Stomach (tissue), 9 donors: ENCODE measurements around the gene ENTPD2. TPM values are rescaled to one million over a fixed set of nuclear protein-coding genes. Genes with fewer than 3 reads are reported as not detected.

Experiments used
- DNase-seq, 2 donors: peaks; one replicate each; pipeline versions ENCODE4 v3.0.0 to v3.0.0-alpha.2; 2013 to 2019
- H3K27ac ChIP-seq, 5 donors: fragments of 200-600 bp in 4 of 5; sonication (generic) in 4 of 5; one replicate each; pipeline ENCODE4 v1.5.1; 2013 to 2019; ENCODE audit warnings: mild to moderate bottlenecking in 1 of 5, moderate library complexity in 1 of 5
- H3K27me3 ChIP-seq, 3 donors: fragments of 200-600 bp; sonication (generic); one replicate each; pipeline ENCODE4 v1.5.1; 2017 to 2019; ENCODE audit warnings: mixed run types in 1 of 3
- H3K36me3 ChIP-seq, 4 donors: fragments of 200-600 bp; sonication (generic); 1 replicate in 3 of 4; 2 replicates in 1 of 4; pipeline ENCODE4 v1.5.1; 2016 to 2019
- H3K4me1 ChIP-seq, 4 donors: fragments of 200-600 bp; sonication (generic); one replicate each; pipeline ENCODE4 v1.5.1; 2016 to 2019
- H3K4me3 ChIP-seq, 4 donors: fragments of 200-600 bp; sonication (generic) in 3 of 4; one replicate each; pipeline ENCODE4 v1.5.1; 2016 to 2019; ENCODE audit warnings: mild to moderate bottlenecking in 1 of 4
- H3K9me3 ChIP-seq, 4 donors: fragments of 200-600 bp; sonication (generic); one replicate each; pipeline ENCODE4 v1.5.1; 2016 to 2019
- CTCF ChIP-seq, 7 experiments: fragments of 450-650 bp in 4 of 7; fragments of 200-600 bp in 3 of 7; sonication (generic) in 3 of 7; IDR thresholded peaks; one replicate each; pipeline ENCODE4 v1.5.1; 2016 to 2019; ENCODE audit warnings: antibody characterized with exemption in 7 of 7, control low read depth in 2 of 7, mild to moderate bottlenecking in 1 of 7
- EP300 ChIP-seq: sonication (generic); formaldehyde crosslinking; IDR thresholded peaks from one replicate; pipeline ENCODE4 v1.6.1; 2017; ENCODE audit warnings: antibody characterized with exemption
- POLR2A ChIP-seq, 4 donors: fragments of 450-650 bp; IDR thresholded peaks; one replicate each; pipeline ENCODE4 v1.6.1; 2016; ENCODE audit warnings: antibody characterized with exemption in 4 of 4, control low read depth in 2 of 4, mild to moderate bottlenecking in 1 of 4, moderate library complexity in 1 of 4
- POLR2AphosphoS5 ChIP-seq, 3 donors: sonication (generic); formaldehyde crosslinking; IDR thresholded peaks; one replicate each; pipeline ENCODE4 v1.6.1; 2016; ENCODE audit warnings: antibody characterized with exemption in 3 of 3
- WGBS, 5 donors: extraction: QIAGEN DNeasy Blood & Tissue Kit in 3 of 5; methylation state at CpG; one replicate each; pipeline versions ENCODE4 v1.1.5 to v1.1.7; 2013 to 2018; 5-methylcytosine and 5-hydroxymethylcytosine counted together
- intact Hi-C: fragments of 100-400 bp; cut with DNase I; formaldehyde crosslinking; loops from one replicate; pipeline ENCODE4 v1.15.1; 2023; ENCODE audit warnings: low total_unique reads
- polyA plus RNA-seq, 3 donors: library from polyadenylated mRNA; stranded (reverse); fragments of 200-250 nt; gene quantifications; one replicate each; pipeline ENCODE4 v1.2.3, GENCODE V29; 2013
- total RNA-seq, 5 donors: library from RNA; depleted of rRNA; stranded (reverse); fragments of >200 nt; gene quantifications; one replicate each; pipeline versions ENCODE4 v1.1.0 to v1.2.3, GENCODE V29; 2014 to 2016
- donor health status: healthy with polysubstance abuse.
- donor health status: Bipolar disorder and iron deficiency.
- donor health status: healthy.

The ENTPD2 gene
- total and polyA plus RNA-seq, 8 donors, result 2.0 to 11.3 (median 3.5) TPM; not detected in 1

DNA sequence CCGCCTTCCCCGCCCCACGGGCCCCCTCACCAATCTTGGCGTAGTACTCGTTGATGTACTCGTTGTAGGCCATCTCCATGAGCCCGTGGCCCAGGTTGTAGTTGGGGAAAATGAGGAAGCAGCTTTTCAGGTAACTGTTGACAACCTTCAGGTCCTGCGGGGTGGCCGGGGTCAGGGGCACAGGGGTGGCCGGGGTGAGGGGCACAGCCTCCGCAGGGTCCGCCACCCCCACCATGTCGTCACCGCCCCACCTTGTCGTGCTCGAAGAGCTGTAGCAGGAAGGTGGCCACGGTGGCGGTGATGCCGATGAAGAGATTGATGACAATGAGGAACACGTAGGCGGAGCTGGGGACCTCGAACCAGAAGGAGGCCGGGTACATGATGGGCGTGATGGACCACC lies 42.7 kb downstream of the ENTPD2 start:
- Histone ChIP-seq H3K27me3 (no peaks in the 10 kb centered on the region), H3K27ac (no peak overlapping the region), H3K36me3 (peaks cover 5 to 85% (median 82%) of the 10 kb centered on the region in 4 donors), H3K9me3 (no peaks in the 10 kb centered on the region), H3K4me3 (no peak overlapping the region), H3K4me1 (peaks cover 0 to 10% (median 4%) of the 10 kb centered on the region in 4 donors)
- TF ChIP-seq POLR2AphosphoS5 (IDR thresholded peaks at IDR 0.05), result no peak
- no peak for TF ChIP-seq POLR2A (IDR thresholded peaks at IDR 0.05)
- no peak for TF ChIP-seq EP300
- TF ChIP-seq CTCF (IDR thresholded peaks at IDR 0.05), result no peak
- intact Hi-C loops, result no loop called here
- DNase-seq, result no peak
- 93 to 96% (median 94%) methylated on average over 23 to 24 of the region's 24 CpGs for WGBS, 5 donors

- no peaks in the 10 kb centered on the region for H3K9me3 ChIP-seq
- H3K27ac ChIP-seq, result no peak overlapping the region
- no peak overlapping the region for H3K4me3 ChIP-seq
- WGBS, 5 donors, result 93 to 95% (median 94%) methylated on average over 32 to 49 of the region's 49 CpGs
- H3K36me3 ChIP-seq, result peaks cover 5 to 75% (median 71%) of the 10 kb centered on the region in 4 donors
- intact Hi-C loops, result no loop called here
- no peak for TF ChIP-seq EP300
- no peaks in the 10 kb centered on the region for H3K27me3 ChIP-seq
- peaks cover 0 to 10% (median 4%) of the 10 kb centered on the region in 4 donors for H3K4me1 ChIP-seq
- no peak for DNase-seq
Observed at GRCh38 chr9:137009938-137010732, 43.7 kb downstream of the ENTPD2 start.

- Histone ChIP-seq H3K27me3 (no peaks in the 10 kb centered on the region), H3K4me1 (peaks cover 0 to 10% (median 4%) of the 10 kb centered on the region in 4 donors), H3K4me3 (no peak overlapping the region), H3K9me3 (no peaks in the 10 kb centered on the region), H3K36me3 (peaks cover 4 to 66% (median 62%) of the 10 kb centered on the region in 4 donors), H3K27ac (no peak overlapping the region)
- DNase-seq, result no peak
- intact Hi-C loops, result no loop called here
- no peak for TF ChIP-seq EP300
- TF ChIP-seq POLR2A (IDR thresholded peaks at IDR 0.05), result no peak
- no peak for TF ChIP-seq POLR2AphosphoS5 (IDR thresholded peaks at IDR 0.05)
- TF ChIP-seq CTCF (IDR thresholded peaks at IDR 0.05), result no peak
- 80 to 94% (median 93%) methylated on average over 1 to 18 of the region's 18 CpGs; no CpG with 5 or more reads in 1 of the 5 donors for WGBS, 5 donors
Observed at GRCh38 chr9:137009217-137009616, 44.6 kb downstream of the ENTPD2 start.

GRCh38 chr9:137008312-137008711 lies 45.5 kb downstream of the ENTPD2 start:
- H3K27ac ChIP-seq, result no peak overlapping the region
- no peaks in the 10 kb centered on the region for H3K9me3 ChIP-seq
- no peak overlapping the region for H3K4me3 ChIP-seq
- TF ChIP-seq POLR2AphosphoS5 (IDR thresholded peaks at IDR 0.05) (no peak), CTCF (IDR thresholded peaks at IDR 0.05) (no peak), POLR2A (IDR thresholded peaks at IDR 0.05) (no peak), EP300 (no peak)
- intact Hi-C loops, result no loop called here
- DNase-seq, result no peak
- 85 to 96% (median 87%) methylated on average over 12 to 22 of the region's 22 CpGs for WGBS, 5 donors
- peaks cover 0 to 10% (median 4%) of the 10 kb centered on the region in 4 donors for H3K4me1 ChIP-seq
- H3K27me3 ChIP-seq, result no peaks in the 10 kb centered on the region
- H3K36me3 ChIP-seq, result peaks cover 0 to 57% (median 53%) of the 10 kb centered on the region in 4 donors

- H3K36me3 ChIP-seq, result peaks cover 0 to 52% (median 48%) of the 10 kb centered on the region in 4 donors
- TF ChIP-seq CTCF (IDR thresholded peaks at IDR 0.05) (no peak), POLR2A (IDR thresholded peaks at IDR 0.05) (no peak), EP300 (no peak), POLR2AphosphoS5 (IDR thresholded peaks at IDR 0.05) (no peak)
- H3K9me3 ChIP-seq, result no peaks in the 10 kb centered on the region
- no peaks in the 10 kb centered on the region for H3K27me3 ChIP-seq
- no peak overlapping the region for H3K27ac ChIP-seq
- no peak for DNase-seq
- intact Hi-C loops, result no loop called here
- no peak overlapping the region for H3K4me3 ChIP-seq
- peaks cover 0 to 10% (median 4%) of the 10 kb centered on the region in 4 donors for H3K4me1 ChIP-seq
- 79 to 96% (median 90%) methylated on average over 9 to 13 of the region's 13 CpGs for WGBS, 5 donors
Observed at GRCh38 chr9:137007816-137008270, 46.0 kb downstream of the ENTPD2 start.
